Natural killer cell treated with Interleukin-12 subunit alpha and Interleukin-12 subunit beta and Interleukin-15 and Interleukin-18, amount 100 ng/mL, for 72 hours (primary cell): ENCODE results near the gene KDM3B. TPM values are rescaled to one million over a fixed set of nuclear protein-coding genes. Genes with fewer than 3 reads are reported as not detected.

Experiments
- ATAC-seq, 2 donors: fragments of 150-1000 bp; cut with Tn5 transposase in 1 of 2; sonication (Bioruptor Pico), chemical (Tn5 transposase) in 1 of 2; 2 replicates each; pipeline ENCODE4 v1.10.0; 2021
- DNase-seq: peaks from one replicate; pipeline ENCODE4 v3.0.0; 2022; ENCODE audit warnings: low spot score
- H3K27ac Mint-ChIP-seq, 2 donors: 1 replicate in 1 of 2; 2 replicates in 1 of 2; pipeline ENCODE4 v1.8.0; 2022; ENCODE audit warnings: mixed read lengths in 2 of 2, mild to moderate bottlenecking in 1 of 2, moderate library complexity in 1 of 2
- H3K27me3 Mint-ChIP-seq, 2 donors: 1 replicate in 1 of 2; 2 replicates in 1 of 2; pipeline ENCODE4 v1.8.0; 2022; ENCODE audit warnings: mixed read lengths in 2 of 2
- H3K36me3 Mint-ChIP-seq: one replicate; pipeline ENCODE4 v1.8.0; 2022; ENCODE audit warnings: mixed read lengths
- H3K4me1 Mint-ChIP-seq, 2 donors: 1 replicate in 1 of 2; 2 replicates in 1 of 2; pipeline ENCODE4 v1.8.0; 2022; ENCODE audit warnings: low read depth in 2 of 2, mixed read lengths in 2 of 2, mild to moderate bottlenecking in 1 of 2
- H3K4me3 Mint-ChIP-seq: one replicate; pipeline ENCODE4 v1.8.0; 2022; ENCODE audit warnings: mixed read lengths
- H3K9me3 Mint-ChIP-seq: 2 replicates; pipeline ENCODE4 v1.8.0; 2022; ENCODE audit warnings: mixed read lengths
- total RNA-seq, 2 donors: library from RNA; stranded (reverse); gene quantifications; one replicate each; pipeline ENCODE4 v1.2.3, GENCODE V29; 2022

KDM3B gene
- total RNA-seq, 2 donors from 2014 or later = 58.6 to 61.7 TPM

- H3K4me3 Mint-ChIP-seq = no peak overlapping the region
- peaks cover 25 to 31% of the 10 kb centered on the region in 2 donors for H3K4me1 Mint-ChIP-seq
- no peaks in the 10 kb centered on the region for H3K9me3 Mint-ChIP-seq
- H3K27me3 Mint-ChIP-seq = no peaks in the 10 kb centered on the region
- H3K36me3 Mint-ChIP-seq = no peaks in the 10 kb centered on the region
- ATAC-seq = no peak
- H3K27ac Mint-ChIP-seq = no peak overlapping the region
- no peak for DNase-seq
Measured at GRCh38 chr5:138359621-138360020, 7.1 kb downstream of the KDM3B start.

GRCh38 chr5:138360941-138361452 is 8.5 kb downstream of the KDM3B start:
- no peaks in the 10 kb centered on the region for H3K9me3 Mint-ChIP-seq
- H3K4me1 Mint-ChIP-seq = peaks cover 15 to 21% of the 10 kb centered on the region in 2 donors
- no peaks in the 10 kb centered on the region for H3K27me3 Mint-ChIP-seq
- H3K36me3 Mint-ChIP-seq = no peaks in the 10 kb centered on the region
- ATAC-seq (no peak), DNase-seq (no peak)
- H3K27ac Mint-ChIP-seq = peak overlapping the region in 1 of 2 donors; percentile 69
- H3K4me3 Mint-ChIP-seq = no peak overlapping the region

GRCh38 chr5:138364576-138364975 is 12.1 kb downstream of the KDM3B start:
- DNase-seq (no peak), ATAC-seq (no peak)
- Mint-ChIP-seq H3K4me1 (peaks cover 35 to 46% of the 10 kb centered on the region in 2 donors), H3K27me3 (no peaks in the 10 kb centered on the region), H3K36me3 (no peaks in the 10 kb centered on the region), H3K4me3 (no peak overlapping the region), H3K27ac (peak overlapping the region in 1 of 2 donors; percentile 37), H3K9me3 (no peaks in the 10 kb centered on the region)

- Mint-ChIP-seq H3K36me3 (no peaks in the 10 kb centered on the region), H3K9me3 (no peaks in the 10 kb centered on the region), H3K27me3 (no peaks in the 10 kb centered on the region), H3K4me3 (no peak overlapping the region), H3K4me1 (peaks cover 25 to 35% of the 10 kb centered on the region in 2 donors), H3K27ac (no peak overlapping the region)
- DNase-seq (no peak), ATAC-seq (no peak)
Measured at GRCh38 chr5:138366632-138367382, 14.3 kb downstream of the KDM3B start.

- DNase-seq (no peak), ATAC-seq (no peak)
- Mint-ChIP-seq H3K9me3 (no peaks in the 10 kb centered on the region), H3K4me3 (no peak overlapping the region), H3K36me3 (no peaks in the 10 kb centered on the region), H3K4me1 (peaks cover 29 to 32% of the 10 kb centered on the region in 2 donors), H3K27me3 (no peaks in the 10 kb centered on the region), H3K27ac (peak overlapping the region in 1 of 2 donors; percentile 55)
Measured at GRCh38 chr5:138369261-138369660, 16.8 kb downstream of the KDM3B start.

GRCh38 chr5:138369706-138370105 is 17.2 kb downstream of the KDM3B start:
- peak overlapping the region in 1 of 2 donors; percentile 55 for H3K27ac Mint-ChIP-seq
- no peaks in the 10 kb centered on the region for H3K9me3 Mint-ChIP-seq
- no peaks in the 10 kb centered on the region for H3K27me3 Mint-ChIP-seq
- no peaks in the 10 kb centered on the region for H3K36me3 Mint-ChIP-seq
- DNase-seq = no peak
- no peak for ATAC-seq
- H3K4me3 Mint-ChIP-seq = no peak overlapping the region
- H3K4me1 Mint-ChIP-seq = peaks cover 29 to 30% of the 10 kb centered on the region in 2 donors

- Mint-ChIP-seq H3K4me3 (no peak overlapping the region), H3K4me1 (peaks cover 29 to 30% of the 10 kb centered on the region in 2 donors), H3K36me3 (no peaks in the 10 kb centered on the region), H3K27ac (no peak overlapping the region), H3K9me3 (no peaks in the 10 kb centered on the region), H3K27me3 (no peaks in the 10 kb centered on the region)
- DNase-seq (no peak), ATAC-seq (no peak)
Measured at GRCh38 chr5:138370537-138370936, 18.1 kb downstream of the KDM3B start.

GRCh38 chr5:138371454-138371853 is 19.0 kb downstream of the KDM3B start:
- H3K4me1 Mint-ChIP-seq = peaks cover 24 to 25% of the 10 kb centered on the region in 2 donors
- DNase-seq (no peak), ATAC-seq (no peak)
- no peaks in the 10 kb centered on the region for H3K9me3 Mint-ChIP-seq
- no peaks in the 10 kb centered on the region for H3K36me3 Mint-ChIP-seq
- no peaks in the 10 kb centered on the region for H3K27me3 Mint-ChIP-seq
- H3K27ac Mint-ChIP-seq = no peak overlapping the region
- no peak overlapping the region for H3K4me3 Mint-ChIP-seq

GRCh38 chr5:138372225-138372624 is 19.7 kb downstream of the KDM3B start:
- Mint-ChIP-seq H3K4me3 (no peak overlapping the region), H3K9me3 (no peaks in the 10 kb centered on the region), H3K27ac (peak overlapping the region in 1 of 2 donors; percentile 28), H3K27me3 (no peaks in the 10 kb centered on the region), H3K36me3 (peaks cover 4% of the 10 kb centered on the region), H3K4me1 (peaks cover 19% of the 10 kb centered on the region in 2 donors)
- ATAC-seq (peak in 1 of 2 donors; percentile 56), DNase-seq (no peak)

- H3K4me1 Mint-ChIP-seq = peaks cover 19% of the 10 kb centered on the region in 2 donors
- H3K4me3 Mint-ChIP-seq = no peak overlapping the region
- peaks cover 4% of the 10 kb centered on the region for H3K36me3 Mint-ChIP-seq
Measured at GRCh38 chr5:138372653-138373052, 20.2 kb downstream of the KDM3B start.

GRCh38 chr5:138382347-138382746 is 29.9 kb downstream of the KDM3B start:
- no peak overlapping the region for H3K27ac Mint-ChIP-seq
- DNase-seq (no peak), ATAC-seq (no peak)
- no peaks in the 10 kb centered on the region for H3K9me3 Mint-ChIP-seq
- H3K4me1 Mint-ChIP-seq = no peaks in the 10 kb centered on the region
- H3K36me3 Mint-ChIP-seq = peaks cover 23% of the 10 kb centered on the region
- no peaks in the 10 kb centered on the region for H3K27me3 Mint-ChIP-seq
- no peak overlapping the region for H3K4me3 Mint-ChIP-seq

More at GRCh38 chr5:138372653-138373052, 20.2 kb downstream of the KDM3B start:
- Mint-ChIP-seq H3K27me3 (no peaks in the 10 kb centered on the region), H3K9me3 (no peaks in the 10 kb centered on the region), H3K27ac (peak overlapping the region in 1 of 2 donors; percentile 28)
- no peak for ATAC-seq
- DNase-seq = no peak

GRCh38 chr5:138385660-138386059 is 33.2 kb downstream of the KDM3B start:
- H3K9me3 Mint-ChIP-seq = no peaks in the 10 kb centered on the region
- ATAC-seq (no peak), DNase-seq (no peak)
- H3K4me3 Mint-ChIP-seq = no peak overlapping the region
- H3K27ac Mint-ChIP-seq = peak overlapping the region in 1 of 2 donors; percentile 5
- no peaks in the 10 kb centered on the region for H3K27me3 Mint-ChIP-seq
- H3K36me3 Mint-ChIP-seq = peaks cover 13% of the 10 kb centered on the region
- H3K4me1 Mint-ChIP-seq = no peaks in the 10 kb centered on the region

GRCh38 chr5:138386290-138386689 is 33.8 kb downstream of the KDM3B start:
- no peak overlapping the region for H3K27ac Mint-ChIP-seq
- no peaks in the 10 kb centered on the region for H3K4me1 Mint-ChIP-seq
- ATAC-seq (no peak), DNase-seq (no peak)
- H3K4me3 Mint-ChIP-seq = no peak overlapping the region
- H3K27me3 Mint-ChIP-seq = no peaks in the 10 kb centered on the region
- peaks cover 13% of the 10 kb centered on the region for H3K36me3 Mint-ChIP-seq
- H3K9me3 Mint-ChIP-seq = no peaks in the 10 kb centered on the region

GRCh38 chr5:138389332-138389731 is 36.8 kb downstream of the KDM3B start:
- no peak for DNase-seq
- H3K36me3 Mint-ChIP-seq = peaks cover 17% of the 10 kb centered on the region

More at GRCh38 chr5:138389332-138389731, 36.8 kb downstream of the KDM3B start:
- Mint-ChIP-seq H3K4me3 (no peak overlapping the region), H3K27me3 (no peaks in the 10 kb centered on the region), H3K9me3 (no peaks in the 10 kb centered on the region), H3K4me1 (no peaks in the 10 kb centered on the region), H3K27ac (no peak overlapping the region)
- no peak for ATAC-seq
